HL-60 (cell line): Measurements from ENCODE around the gene C17orf100.
"Not testable (repeated sequence)": the region's sequence is repeated elsewhere in the genome, so short reads cannot be mapped to it uniquely, and the experiment has no call there.

Source experiments
- DNase-seq, 2 experiments: peaks; one replicate each; pipeline ENCODE4 v3.0.0-alpha.2; 2010 to 2020; ENCODE audit warnings: low read depth in 1 of 2, low spot score in 1 of 2
- H3K27ac ChIP-seq: fragments of 250-450 bp; sonication (Bioruptor Pico); replicated peaks from 2 replicates; pipeline ENCODE4 v1.5.1; 2020; ENCODE audit warnings: mild to moderate bottlenecking, moderate library complexity
- H3K27me3 ChIP-seq: fragments of 250-450 bp; sonication (Bioruptor Pico); 2 replicates; pipeline ENCODE4 v1.5.1; 2021; ENCODE audit warnings: mild to moderate bottlenecking, moderate library complexity; ENCODE audit not compliant: insufficient read depth, poor library complexity, severe bottlenecking
- H3K4me3 ChIP-seq: replicated peaks from 2 replicates; pipeline ENCODE4 v1.5.1; 2011; ENCODE audit warnings: mild to moderate bottlenecking, control low read depth, low read length; ENCODE audit not compliant: insufficient read depth
- GABPA ChIP-seq: IDR thresholded peaks from 2 replicates; pipeline ENCODE4 v1.6.1; 2012; ENCODE audit warnings: low read depth
- POLR2AphosphoS5 ChIP-seq: IDR thresholded peaks from 2 replicates; pipeline ENCODE4 v1.6.1; 2012; ENCODE audit warnings: low read depth
- SPI1 ChIP-seq: IDR thresholded peaks from 2 replicates; pipeline ENCODE4 v1.6.1; 2012; ENCODE audit warnings: low read depth, mild to moderate bottlenecking, borderline replicate concordance
- TF ChIP-seq, protein P1 (sequence below): IDR thresholded peaks from one replicate; pipeline ENCODE4 v1.5.1; 2011; ENCODE audit warnings: low read length, control low read depth, inconsistent platforms; ENCODE audit not compliant: insufficient read depth
- TF ChIP-seq, protein P2 (sequence below): IDR thresholded peaks from 2 replicates; pipeline ENCODE4 v1.6.1; 2012; ENCODE audit warnings: low read depth; ENCODE audit not compliant: insufficient replicate concordance

Gene C17orf100

DNA sequence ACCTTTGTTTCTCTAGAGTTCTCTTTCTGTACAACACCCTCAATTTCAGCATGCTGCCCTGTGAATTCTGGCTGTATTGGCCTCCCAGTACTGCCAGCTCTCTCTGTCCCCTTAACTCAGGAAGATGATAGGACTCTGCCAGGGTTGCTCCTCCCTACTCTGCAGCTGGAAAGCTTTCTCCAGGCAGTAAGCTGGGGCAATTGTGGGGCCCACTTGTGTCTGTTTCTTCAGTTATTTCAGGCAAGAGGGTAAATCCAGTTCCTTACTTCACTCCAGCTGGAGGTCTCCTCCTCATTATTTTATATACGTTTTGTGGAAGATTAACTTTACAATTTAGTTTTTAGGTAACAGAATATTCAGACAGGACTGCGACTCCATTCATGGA is 9.9 kb downstream of the C17orf100 start:
- peak in 1 of 2 experiments; percentile 11 for DNase-seq
- no peak for TF ChIP-seq GABPA
- TF ChIP-seq POLR2AphosphoS5: no peak
- no peak overlapping the region for H3K4me3 ChIP-seq
- no peaks in the 10 kb centered on the region for H3K27me3 ChIP-seq
- H3K27ac ChIP-seq: peak overlapping the region; percentile 16; the same call in 1 of the 2 replicates

DNA sequence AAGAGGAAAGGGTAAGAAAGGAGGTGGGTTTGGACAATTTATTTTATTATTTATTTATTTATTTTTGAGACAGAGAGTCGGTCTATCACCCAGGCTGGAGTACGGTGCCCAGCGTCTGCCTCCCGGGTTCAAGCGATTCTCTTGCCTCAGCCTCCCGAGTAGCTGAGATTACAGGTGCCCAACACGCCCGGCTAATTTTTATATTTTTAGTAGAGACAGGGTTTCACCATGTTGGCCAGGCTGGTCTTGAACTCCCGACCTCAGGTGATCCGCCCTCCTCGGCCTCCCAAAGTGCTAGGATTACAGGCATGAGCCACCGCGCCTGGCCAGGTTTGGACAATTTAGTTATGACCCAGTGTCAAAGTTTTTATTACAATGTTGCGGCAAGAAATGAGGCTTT is 11.6 kb downstream of the C17orf100 start:
- not testable (repeated sequence) for H3K4me3 ChIP-seq, H3K27me3 ChIP-seq, DNase-seq, H3K27ac ChIP-seq

DNA sequence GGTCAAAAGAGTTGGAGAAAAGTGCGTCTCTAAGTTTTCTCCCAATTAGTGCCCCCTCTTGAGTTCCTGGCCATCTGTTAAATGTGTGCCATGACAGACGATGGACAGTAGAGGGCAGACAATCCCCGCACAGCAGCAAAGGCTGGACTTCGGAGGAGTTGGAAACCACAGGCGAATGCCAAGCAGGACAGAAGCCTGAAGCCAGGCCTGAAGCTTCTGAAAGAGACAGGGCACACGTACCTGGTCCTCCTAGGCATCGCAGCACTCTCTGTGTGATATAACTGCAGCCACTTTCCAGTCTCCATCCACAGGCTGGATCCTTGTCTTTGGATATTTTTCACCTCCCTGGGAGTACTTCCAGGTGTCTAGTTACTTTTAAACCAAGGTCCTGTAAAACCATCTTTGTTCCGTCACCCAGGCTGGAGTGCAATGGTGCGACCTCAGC is 14.5 kb downstream of the C17orf100 start:
- TF ChIP-seq, protein P1, sequence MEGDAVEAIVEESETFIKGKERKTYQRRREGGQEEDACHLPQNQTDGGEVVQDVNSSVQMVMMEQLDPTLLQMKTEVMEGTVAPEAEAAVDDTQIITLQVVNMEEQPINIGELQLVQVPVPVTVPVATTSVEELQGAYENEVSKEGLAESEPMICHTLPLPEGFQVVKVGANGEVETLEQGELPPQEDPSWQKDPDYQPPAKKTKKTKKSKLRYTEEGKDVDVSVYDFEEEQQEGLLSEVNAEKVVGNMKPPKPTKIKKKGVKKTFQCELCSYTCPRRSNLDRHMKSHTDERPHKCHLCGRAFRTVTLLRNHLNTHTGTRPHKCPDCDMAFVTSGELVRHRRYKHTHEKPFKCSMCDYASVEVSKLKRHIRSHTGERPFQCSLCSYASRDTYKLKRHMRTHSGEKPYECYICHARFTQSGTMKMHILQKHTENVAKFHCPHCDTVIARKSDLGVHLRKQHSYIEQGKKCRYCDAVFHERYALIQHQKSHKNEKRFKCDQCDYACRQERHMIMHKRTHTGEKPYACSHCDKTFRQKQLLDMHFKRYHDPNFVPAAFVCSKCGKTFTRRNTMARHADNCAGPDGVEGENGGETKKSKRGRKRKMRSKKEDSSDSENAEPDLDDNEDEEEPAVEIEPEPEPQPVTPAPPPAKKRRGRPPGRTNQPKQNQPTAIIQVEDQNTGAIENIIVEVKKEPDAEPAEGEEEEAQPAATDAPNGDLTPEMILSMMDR: peak; percentile 56
- no peak for TF ChIP-seq POLR2AphosphoS5
- no peak overlapping the region for H3K27ac ChIP-seq
- H3K27me3 ChIP-seq: peaks cover 2% of the 10 kb centered on the region
- no peak overlapping the region for H3K4me3 ChIP-seq
- peak in 1 of 2 experiments; percentile 57 for DNase-seq

DNA sequence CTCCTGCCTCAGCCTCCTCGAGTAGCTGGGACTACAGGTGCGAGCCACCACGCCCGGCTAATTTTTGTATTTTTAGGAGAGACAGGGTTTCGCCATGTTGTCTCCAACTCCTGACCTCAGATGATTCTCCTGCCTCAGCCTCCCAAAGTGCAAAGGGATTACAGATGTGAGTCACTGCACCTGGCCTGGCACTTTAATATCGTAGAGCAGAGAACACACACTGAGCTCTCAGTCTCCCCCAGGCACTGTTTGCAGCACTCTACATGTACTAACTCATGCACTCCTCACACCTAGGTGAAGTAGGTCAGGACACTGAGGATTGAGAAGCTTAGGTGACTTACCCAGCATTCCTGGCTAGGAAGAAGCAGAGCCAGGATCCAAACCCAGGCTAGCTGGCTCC is 15.0 kb downstream of the C17orf100 start:
- TF ChIP-seq SPI1 (no peak), GABPA (no peak), POLR2AphosphoS5 (no peak)
- TF ChIP-seq, protein P2, sequence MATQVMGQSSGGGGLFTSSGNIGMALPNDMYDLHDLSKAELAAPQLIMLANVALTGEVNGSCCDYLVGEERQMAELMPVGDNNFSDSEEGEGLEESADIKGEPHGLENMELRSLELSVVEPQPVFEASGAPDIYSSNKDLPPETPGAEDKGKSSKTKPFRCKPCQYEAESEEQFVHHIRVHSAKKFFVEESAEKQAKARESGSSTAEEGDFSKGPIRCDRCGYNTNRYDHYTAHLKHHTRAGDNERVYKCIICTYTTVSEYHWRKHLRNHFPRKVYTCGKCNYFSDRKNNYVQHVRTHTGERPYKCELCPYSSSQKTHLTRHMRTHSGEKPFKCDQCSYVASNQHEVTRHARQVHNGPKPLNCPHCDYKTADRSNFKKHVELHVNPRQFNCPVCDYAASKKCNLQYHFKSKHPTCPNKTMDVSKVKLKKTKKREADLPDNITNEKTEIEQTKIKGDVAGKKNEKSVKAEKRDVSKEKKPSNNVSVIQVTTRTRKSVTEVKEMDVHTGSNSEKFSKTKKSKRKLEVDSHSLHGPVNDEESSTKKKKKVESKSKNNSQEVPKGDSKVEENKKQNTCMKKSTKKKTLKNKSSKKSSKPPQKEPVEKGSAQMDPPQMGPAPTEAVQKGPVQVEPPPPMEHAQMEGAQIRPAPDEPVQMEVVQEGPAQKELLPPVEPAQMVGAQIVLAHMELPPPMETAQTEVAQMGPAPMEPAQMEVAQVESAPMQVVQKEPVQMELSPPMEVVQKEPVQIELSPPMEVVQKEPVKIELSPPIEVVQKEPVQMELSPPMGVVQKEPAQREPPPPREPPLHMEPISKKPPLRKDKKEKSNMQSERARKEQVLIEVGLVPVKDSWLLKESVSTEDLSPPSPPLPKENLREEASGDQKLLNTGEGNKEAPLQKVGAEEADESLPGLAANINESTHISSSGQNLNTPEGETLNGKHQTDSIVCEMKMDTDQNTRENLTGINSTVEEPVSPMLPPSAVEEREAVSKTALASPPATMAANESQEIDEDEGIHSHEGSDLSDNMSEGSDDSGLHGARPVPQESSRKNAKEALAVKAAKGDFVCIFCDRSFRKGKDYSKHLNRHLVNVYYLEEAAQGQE: no peak
- TF ChIP-seq, protein P1: no peak
- Histone ChIP-seq H3K4me3 (no peak overlapping the region), H3K27me3 (peaks cover 2% of the 10 kb centered on the region), H3K27ac (no peak overlapping the region)
- no peak for DNase-seq

DNA sequence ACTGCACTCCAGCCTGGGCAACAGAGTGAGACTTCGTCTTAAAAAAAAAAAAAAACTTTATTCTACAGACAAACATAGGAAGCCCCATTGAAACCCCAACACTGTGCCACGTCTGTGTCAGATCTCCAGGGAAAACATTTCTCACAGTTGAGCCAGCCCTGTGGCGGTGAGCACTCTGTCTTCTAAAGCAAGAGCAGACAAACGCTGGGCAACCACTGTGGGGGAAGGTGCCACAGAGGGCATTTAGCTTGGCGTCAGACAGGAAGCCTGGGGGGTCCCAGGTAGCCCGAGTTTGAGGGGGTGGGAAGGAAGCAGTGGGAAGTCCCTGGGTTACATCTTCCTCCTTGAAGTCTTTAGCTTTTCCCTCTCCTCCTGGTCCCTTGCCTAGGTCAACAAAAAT is 16.0 kb downstream of the C17orf100 start:
- no peak for DNase-seq
- no peak overlapping the region for H3K27ac ChIP-seq
- no peak overlapping the region for H3K4me3 ChIP-seq

More for the DNA sequence above, 16.0 kb downstream of the C17orf100 start:
- H3K27me3 ChIP-seq: peaks cover 2% of the 10 kb centered on the region
- TF ChIP-seq, protein P2: no peak
- no peak for TF ChIP-seq POLR2AphosphoS5
